ENCODE measurements around the gene RIN3. TPM values are rescaled to one million over a fixed set of nuclear protein-coding genes. Genes with fewer than 3 reads are reported as not detected.
"Not testable (repeated sequence)": the region's sequence is repeated elsewhere in the genome, so short reads cannot be mapped to it uniquely, and the experiment has no call there.

The RIN3 gene
- total RNA-seq, 1 donor from 2014 or later, result 6.9 TPM

DNA sequence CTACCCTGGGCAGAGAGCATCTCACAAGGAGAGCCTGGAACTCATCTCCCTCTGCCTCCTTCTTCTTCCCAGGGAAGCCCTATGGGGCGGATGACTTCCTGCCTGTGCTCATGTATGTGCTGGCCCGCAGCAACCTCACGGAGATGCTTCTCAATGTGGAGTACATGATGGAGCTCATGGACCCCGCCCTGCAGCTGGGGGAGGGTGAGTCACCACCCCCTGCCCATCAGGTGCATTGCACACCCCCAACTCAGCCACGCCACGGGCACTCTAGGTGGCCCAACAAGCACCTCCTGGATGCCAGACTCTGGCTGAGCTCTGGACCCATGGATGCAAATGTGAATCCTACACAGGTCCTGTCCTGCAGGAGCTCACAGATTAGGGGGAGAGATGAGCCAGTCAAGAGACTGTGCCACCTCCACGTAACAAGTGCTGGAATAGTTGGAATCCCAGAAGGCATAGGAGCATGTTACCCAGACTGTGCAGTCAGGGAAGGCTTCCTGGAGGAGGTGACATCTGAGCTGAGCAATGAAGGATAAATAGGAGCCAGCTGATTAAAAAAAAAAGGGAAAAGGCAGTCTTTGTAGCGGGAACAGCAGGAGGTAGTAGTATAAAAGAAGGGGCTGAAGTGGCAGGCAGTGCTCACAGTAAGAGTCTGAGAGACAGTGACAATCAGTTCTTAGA lies 163.0 kb downstream of the RIN3 start:
- TF ChIP-seq, protein P1, sequence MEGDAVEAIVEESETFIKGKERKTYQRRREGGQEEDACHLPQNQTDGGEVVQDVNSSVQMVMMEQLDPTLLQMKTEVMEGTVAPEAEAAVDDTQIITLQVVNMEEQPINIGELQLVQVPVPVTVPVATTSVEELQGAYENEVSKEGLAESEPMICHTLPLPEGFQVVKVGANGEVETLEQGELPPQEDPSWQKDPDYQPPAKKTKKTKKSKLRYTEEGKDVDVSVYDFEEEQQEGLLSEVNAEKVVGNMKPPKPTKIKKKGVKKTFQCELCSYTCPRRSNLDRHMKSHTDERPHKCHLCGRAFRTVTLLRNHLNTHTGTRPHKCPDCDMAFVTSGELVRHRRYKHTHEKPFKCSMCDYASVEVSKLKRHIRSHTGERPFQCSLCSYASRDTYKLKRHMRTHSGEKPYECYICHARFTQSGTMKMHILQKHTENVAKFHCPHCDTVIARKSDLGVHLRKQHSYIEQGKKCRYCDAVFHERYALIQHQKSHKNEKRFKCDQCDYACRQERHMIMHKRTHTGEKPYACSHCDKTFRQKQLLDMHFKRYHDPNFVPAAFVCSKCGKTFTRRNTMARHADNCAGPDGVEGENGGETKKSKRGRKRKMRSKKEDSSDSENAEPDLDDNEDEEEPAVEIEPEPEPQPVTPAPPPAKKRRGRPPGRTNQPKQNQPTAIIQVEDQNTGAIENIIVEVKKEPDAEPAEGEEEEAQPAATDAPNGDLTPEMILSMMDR (IDR thresholded peaks at IDR 0.05; ENCODE audit: unreplicated experiment), result no peak
- peaks cover 5% of the 10 kb centered on the region for H3K36me3 Mint-ChIP-seq (ENCODE audit: insufficient read depth)
- H3K4me3 Mint-ChIP-seq (ENCODE audit: low read depth), result no peak overlapping the region
- no peak overlapping the region for H3K27ac Mint-ChIP-seq
- DNase-seq (ENCODE audit: low spot score, unreplicated experiment), result no peak
- H3K9me3 Mint-ChIP-seq (ENCODE audit: low read depth), result no peaks in the 10 kb centered on the region
- no peaks in the 10 kb centered on the region for H3K4me1 Mint-ChIP-seq (ENCODE audit: low read depth)
- H3K27me3 Mint-ChIP-seq, result no peaks in the 10 kb centered on the region

DNA sequence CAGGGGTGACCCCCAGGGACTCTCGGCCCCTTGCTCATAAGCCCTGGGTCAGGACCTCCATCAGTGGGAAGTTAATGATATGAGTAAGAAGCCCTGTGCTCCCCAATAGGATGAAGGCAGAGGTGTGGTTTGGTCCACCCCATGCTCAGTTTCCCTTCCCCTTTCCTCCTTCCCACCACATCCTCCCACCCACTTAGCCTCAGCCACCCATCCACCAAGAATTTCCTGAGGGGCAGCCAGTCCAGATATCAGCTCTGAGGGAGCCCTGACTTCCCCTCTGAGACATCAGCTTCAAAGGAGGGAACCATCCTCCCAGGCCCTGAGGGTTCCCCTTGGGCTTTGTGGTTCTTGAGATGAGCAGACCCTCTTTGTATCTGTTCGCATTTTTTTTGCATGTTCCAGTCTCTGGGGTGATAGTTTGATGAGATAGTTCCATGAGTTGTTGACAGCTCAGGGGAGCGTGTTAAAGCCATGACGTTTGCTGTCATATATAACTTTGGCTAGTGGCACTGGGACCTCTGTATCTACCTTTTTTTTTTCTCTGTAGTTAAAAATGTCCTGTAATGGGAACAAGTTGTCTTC lies 163.6 kb downstream of the RIN3 start:
- TF ChIP-seq, protein P1 (IDR thresholded peaks at IDR 0.05; ENCODE audit: unreplicated experiment), result no peak
- H3K27me3 Mint-ChIP-seq, result no peaks in the 10 kb centered on the region
- peaks cover 5% of the 10 kb centered on the region for H3K36me3 Mint-ChIP-seq (ENCODE audit: insufficient read depth)

DNA sequence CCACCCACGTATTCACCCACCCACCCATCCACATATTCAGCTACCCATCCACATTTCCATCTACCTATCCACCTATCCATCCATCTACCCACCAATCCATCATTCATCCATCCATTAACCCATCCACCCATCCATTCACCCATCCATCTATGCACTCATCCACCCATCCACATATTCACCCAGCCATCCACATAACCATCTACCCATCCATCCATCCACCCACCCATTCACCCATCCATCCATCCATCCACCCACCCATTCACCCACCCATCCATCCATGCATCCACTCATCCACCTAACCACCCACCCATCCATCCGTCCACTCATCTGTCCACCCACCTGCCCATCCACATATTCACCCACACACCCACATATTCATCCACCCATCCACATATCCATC lies 164.4 kb downstream of the RIN3 start:
- Mint-ChIP-seq H3K27me3 (no peaks in the 10 kb centered on the region), H3K27ac (no peak overlapping the region), H3K9me3 (ENCODE audit: low read depth) (no peaks in the 10 kb centered on the region), H3K4me3 (ENCODE audit: low read depth) (no peak overlapping the region), H3K4me1 (ENCODE audit: low read depth) (no peaks in the 10 kb centered on the region), H3K36me3 (ENCODE audit: insufficient read depth) (peaks cover 5% of the 10 kb centered on the region)
- no peak for DNase-seq (ENCODE audit: low spot score, unreplicated experiment)
- TF ChIP-seq, protein P1 (IDR thresholded peaks at IDR 0.05; ENCODE audit: unreplicated experiment), result no peak

More for the DNA sequence above, 163.6 kb downstream of the RIN3 start:
- no peaks in the 10 kb centered on the region for H3K9me3 Mint-ChIP-seq (ENCODE audit: low read depth)
- DNase-seq (ENCODE audit: low spot score, unreplicated experiment), result no peak
- no peaks in the 10 kb centered on the region for H3K4me1 Mint-ChIP-seq (ENCODE audit: low read depth)
- H3K27ac Mint-ChIP-seq, result no peak overlapping the region
- no peak overlapping the region for H3K4me3 Mint-ChIP-seq (ENCODE audit: low read depth)

DNA sequence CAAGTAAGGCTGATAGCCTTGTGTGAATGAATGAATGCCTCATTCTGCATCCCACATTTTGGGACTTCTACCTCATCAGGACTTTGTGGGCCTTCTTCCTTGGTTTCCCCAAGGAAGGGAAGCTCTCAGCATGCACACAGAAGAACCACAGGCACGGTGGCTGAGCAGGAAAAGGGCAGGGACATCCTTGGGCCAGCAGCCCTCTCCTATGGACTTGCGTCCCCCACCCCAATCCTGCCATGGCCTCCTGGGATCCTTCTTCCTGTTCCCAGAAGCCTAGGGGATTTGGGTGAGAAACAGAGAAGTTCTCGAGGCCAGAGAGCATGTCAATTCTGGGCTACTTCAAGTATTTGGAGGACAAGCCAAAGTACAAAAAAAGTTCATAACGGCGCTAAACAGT lies 165.2 kb downstream of the RIN3 start:
- no peaks in the 10 kb centered on the region for H3K27me3 Mint-ChIP-seq
- no peaks in the 10 kb centered on the region for H3K4me1 Mint-ChIP-seq (ENCODE audit: low read depth)
- no peak for DNase-seq (ENCODE audit: low spot score, unreplicated experiment)

DNA sequence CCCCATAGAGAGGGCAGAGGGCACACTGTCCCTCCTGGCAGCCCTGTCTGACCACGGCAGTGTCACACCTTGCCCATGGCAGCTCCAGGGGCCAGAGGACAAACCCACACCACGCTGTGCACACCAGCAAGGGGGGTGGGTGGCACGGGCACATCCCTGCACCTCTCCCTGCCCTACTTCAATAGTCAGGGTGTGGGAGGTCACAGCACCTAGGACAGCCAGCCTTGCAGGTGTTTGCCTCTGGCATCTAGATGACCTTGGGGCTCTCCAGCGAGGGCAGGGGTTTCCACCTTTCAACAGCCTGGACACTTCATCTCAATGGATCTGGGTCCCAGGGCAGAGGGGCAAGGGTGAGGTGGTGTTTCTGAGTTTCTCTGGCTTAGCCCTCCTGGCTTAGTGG lies 165.7 kb downstream of the RIN3 start:
- no peak overlapping the region for H3K4me3 Mint-ChIP-seq (ENCODE audit: low read depth)
- TF ChIP-seq, protein P1 (IDR thresholded peaks at IDR 0.05; ENCODE audit: unreplicated experiment), result no peak
- no peaks in the 10 kb centered on the region for H3K27me3 Mint-ChIP-seq
- H3K9me3 Mint-ChIP-seq (ENCODE audit: low read depth), result no peaks in the 10 kb centered on the region
- no peaks in the 10 kb centered on the region for H3K4me1 Mint-ChIP-seq (ENCODE audit: low read depth)
- peaks cover 5% of the 10 kb centered on the region for H3K36me3 Mint-ChIP-seq (ENCODE audit: insufficient read depth)
- no peak overlapping the region for H3K27ac Mint-ChIP-seq
- DNase-seq (ENCODE audit: low spot score, unreplicated experiment), result no peak

More for the DNA sequence above, 165.2 kb downstream of the RIN3 start:
- no peak overlapping the region for H3K4me3 Mint-ChIP-seq (ENCODE audit: low read depth)
- TF ChIP-seq, protein P1 (IDR thresholded peaks at IDR 0.05; ENCODE audit: unreplicated experiment), result no peak
- no peak overlapping the region for H3K27ac Mint-ChIP-seq
- peaks cover 5% of the 10 kb centered on the region for H3K36me3 Mint-ChIP-seq (ENCODE audit: insufficient read depth)
- H3K9me3 Mint-ChIP-seq (ENCODE audit: low read depth), result no peaks in the 10 kb centered on the region

DNA sequence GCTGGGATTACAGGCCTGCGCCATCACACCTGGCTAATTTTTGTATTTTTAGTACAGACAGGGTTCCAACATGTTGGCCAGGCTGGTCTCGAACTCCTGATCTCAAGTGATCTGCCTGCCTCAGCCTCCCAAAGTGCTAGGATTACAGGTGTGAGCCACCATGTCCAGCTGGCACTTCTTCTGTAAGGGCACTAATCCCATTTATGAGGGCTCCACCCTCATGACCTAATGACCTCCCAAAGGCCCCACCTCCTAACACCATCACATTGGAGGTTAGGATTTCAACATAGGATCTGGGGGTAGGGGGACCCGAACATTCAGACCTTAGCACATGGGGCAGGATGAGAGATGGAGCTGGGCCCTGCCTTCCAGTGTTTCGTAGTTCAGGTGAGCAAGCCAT lies 166.7 kb downstream of the RIN3 start:
- not testable (repeated sequence) for DNase-seq (ENCODE audit: low spot score, unreplicated experiment); H3K4me3 Mint-ChIP-seq (ENCODE audit: low read depth); H3K4me1 Mint-ChIP-seq (ENCODE audit: low read depth); H3K36me3 Mint-ChIP-seq (ENCODE audit: insufficient read depth); H3K9me3 Mint-ChIP-seq (ENCODE audit: low read depth); H3K27ac Mint-ChIP-seq; H3K27me3 Mint-ChIP-seq

All from progenitor cell of endocrine pancreas (in vitro differentiated cells).